ENCODE data around the gene CREB5. TPM values are rescaled to one million over a fixed set of nuclear protein-coding genes. Genes with fewer than 3 reads are reported as not detected.
A peak's percentile ranks its signal among the peaks of the same experiment; 100 is the strongest.

CREB5 gene
- total RNA-seq, 8 experiments from 2014 or later, result 3.9 to 36.6 (median 12.8) TPM

DNA sequence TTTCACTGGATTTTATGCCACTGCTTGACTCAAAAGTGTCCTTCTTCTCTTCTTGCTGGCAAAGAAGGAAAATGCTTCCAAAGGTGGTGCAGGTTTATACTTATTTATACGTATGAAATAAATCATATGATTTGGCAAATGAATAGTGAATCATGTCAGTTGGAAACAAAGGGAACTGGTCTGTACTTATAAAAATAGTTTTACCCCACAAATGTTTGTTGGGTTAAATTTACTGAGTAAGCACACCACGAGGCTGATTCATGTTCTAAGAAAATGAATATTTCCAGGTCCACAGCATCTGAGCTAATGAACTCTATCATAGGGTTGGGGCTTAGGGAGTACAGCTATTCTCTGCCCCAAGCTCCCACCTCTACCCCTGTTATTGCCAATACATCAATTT, 313.6 kb downstream of the CREB5 start:
- WGBS, 10 experiments, result 32 to 100% (median 88%) methylated on average over 1 to 2 of the region's 2 CpGs; no CpG with 5 or more reads in 1 of the 10 experiments
- no peak for ATAC-seq (replicated peaks in 6 of 8)
- in situ Hi-C loops (cut with MboI; ENCODE audit: low pct_unique_long_range_greater_than_20kb in 2 of 9, low sequenced_read_pairs in 9 of 9, unreplicated experiment in 9 of 9), result no loop called here
- H3K4me1 ChIP-seq (replicated peaks in 1 of 2), result peaks cover 31 to 52% of the 10 kb centered on the region in 2 donors
- no peak overlapping the region for H3K27ac ChIP-seq
- H3K4me3 ChIP-seq, result no peak overlapping the region

DNA sequence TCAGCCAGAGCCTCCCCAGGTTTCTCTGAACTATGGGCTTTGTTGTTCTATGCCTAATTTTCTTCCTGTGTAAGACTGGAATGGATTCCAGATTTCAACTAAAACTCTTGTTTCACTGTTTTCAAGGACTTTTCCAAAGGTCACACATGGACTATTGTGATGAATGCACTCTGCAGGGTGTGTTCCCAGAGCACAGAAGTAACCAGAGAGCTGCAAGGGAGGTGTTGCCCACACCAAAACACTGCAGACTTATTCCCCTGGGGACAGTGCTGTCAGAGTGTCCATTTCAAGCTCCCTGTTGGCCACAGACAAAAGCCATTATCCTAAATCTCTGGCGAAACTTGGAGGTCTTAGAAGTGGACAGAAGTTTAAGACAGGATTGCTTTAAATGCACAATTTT, 314.2 kb downstream of the CREB5 start:
- peak in 2 of 8 experiments; percentile 24 to 53 for ATAC-seq (replicated peaks in 6 of 8)
- Histone ChIP-seq H3K27ac (no peak overlapping the region), H3K4me3 (no peak overlapping the region), H3K4me1 (replicated peaks in 1 of 2) (peaks cover 32 to 51% of the 10 kb centered on the region in 2 donors)
- 0 to 50% (median 34%) methylated on average over 1 of the region's 1 CpG; no CpG with 5 or more reads in 6 of the 10 experiments for WGBS, 10 experiments
- in situ Hi-C loops (cut with MboI; ENCODE audit: low pct_unique_long_range_greater_than_20kb in 2 of 9, low sequenced_read_pairs in 9 of 9, unreplicated experiment in 9 of 9), result no loop called here

DNA sequence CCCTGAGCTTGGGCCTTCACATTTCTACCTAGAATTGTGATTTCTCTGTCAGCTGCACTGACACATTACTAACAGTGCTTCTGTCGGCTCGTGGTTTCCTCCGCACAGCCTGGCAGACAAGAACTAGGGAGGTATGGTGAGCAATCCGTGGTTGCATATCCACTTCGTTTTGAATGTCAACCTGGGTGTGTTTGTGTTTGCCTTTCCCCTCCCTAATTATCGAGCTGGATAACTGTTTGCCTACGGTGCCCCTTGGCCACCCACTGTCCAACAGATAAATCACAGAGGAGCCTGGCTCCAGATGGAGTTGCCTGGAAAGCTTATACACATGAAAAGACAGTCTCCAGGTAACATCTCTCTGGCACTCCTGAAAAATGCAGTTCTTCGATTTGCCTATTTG, 317.0 kb downstream of the CREB5 start:
- in situ Hi-C loops (cut with MboI; ENCODE audit: low pct_unique_long_range_greater_than_20kb in 2 of 9, low sequenced_read_pairs in 9 of 9, unreplicated experiment in 9 of 9), result no loop called here
- Histone ChIP-seq H3K4me1 (replicated peaks in 1 of 2) (peaks cover 36 to 38% of the 10 kb centered on the region in 2 donors), H3K4me3 (no peak overlapping the region), H3K27ac (no peak overlapping the region)
- whole genome bisulfite sequencing, 10 experiments, result 5 to 80% (median 45%) methylated on average over 1 to 8 of the region's 8 CpGs; no CpG with 5 or more reads in 1 of the 10 experiments
- peak; percentile 9 to 82 (median 38) for ATAC-seq (replicated peaks in 6 of 8)

DNA sequence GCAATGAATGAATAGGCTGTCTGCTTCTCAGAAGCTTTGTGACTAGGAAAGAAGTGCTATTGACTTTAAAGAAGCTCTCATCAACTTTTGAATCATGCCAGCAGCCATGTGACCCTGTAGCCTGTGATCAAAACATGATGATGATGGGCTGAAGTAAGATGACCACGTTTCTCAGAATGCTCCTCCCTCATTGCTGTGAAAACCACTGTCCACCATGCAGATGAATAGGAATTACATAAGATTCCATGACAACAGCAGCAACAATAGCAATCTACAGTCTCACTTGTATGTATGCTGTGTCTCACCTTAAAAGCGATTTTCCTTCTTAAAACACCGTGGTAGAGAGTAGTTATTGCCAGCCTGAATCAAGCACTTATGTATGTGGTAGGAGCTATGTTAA, 317.4 kb downstream of the CREB5 start:
- peak; percentile 52 to 78 (median 57) for ATAC-seq (replicated peaks in 6 of 8)
- 43 to 100% (median 62%) methylated on average over 1 to 3 of the region's 3 CpGs; no CpG with 5 or more reads in 1 of the 10 experiments for WGBS, 10 experiments
- in situ Hi-C loops (cut with MboI; ENCODE audit: low pct_unique_long_range_greater_than_20kb in 2 of 9, low sequenced_read_pairs in 9 of 9, unreplicated experiment in 9 of 9), result no loop called here
- Histone ChIP-seq H3K4me3 (no peak overlapping the region), H3K27ac (no peak overlapping the region), H3K4me1 (replicated peaks in 1 of 2) (peaks cover 36 to 38% of the 10 kb centered on the region in 2 donors)

DNA sequence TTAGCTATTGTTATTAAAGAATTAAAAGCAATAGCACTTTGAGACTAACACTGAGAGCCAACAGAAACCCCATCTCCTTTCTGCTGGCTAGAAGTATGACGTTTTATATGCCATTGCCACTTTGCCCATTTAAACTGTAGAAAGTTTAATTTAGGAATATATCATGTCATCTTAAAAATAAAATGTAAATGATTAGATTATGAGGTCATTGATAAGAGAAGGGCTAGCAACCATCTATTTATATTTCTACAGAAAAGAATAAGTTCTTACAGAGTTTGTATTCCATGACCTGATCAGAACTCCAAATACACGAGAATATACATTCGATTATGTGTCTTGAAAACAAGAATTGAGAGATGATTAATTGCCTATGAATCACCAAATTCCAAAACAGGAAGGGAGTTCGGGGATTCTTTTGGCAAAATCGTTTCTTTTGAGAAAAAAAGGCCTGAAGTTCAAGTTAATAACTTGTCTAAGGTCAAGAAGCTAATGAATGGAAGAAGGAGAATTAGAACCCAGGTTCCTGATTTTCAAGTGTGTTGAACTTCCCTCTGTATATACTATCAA, 318.9 kb downstream of the CREB5 start:
- in situ Hi-C loops (cut with MboI; ENCODE audit: low pct_unique_long_range_greater_than_20kb in 2 of 9, low sequenced_read_pairs in 9 of 9, unreplicated experiment in 9 of 9), result no loop called here
- Histone ChIP-seq H3K4me1 (replicated peaks in 1 of 2) (peaks cover 33 to 38% of the 10 kb centered on the region in 2 donors), H3K27ac (no peak overlapping the region), H3K4me3 (no peak overlapping the region)
- ATAC-seq (replicated peaks in 6 of 8), result no peak
- 20 to 100% (median 88%) methylated on average over 2 to 5 of the region's 5 CpGs for WGBS, 10 experiments

DNA sequence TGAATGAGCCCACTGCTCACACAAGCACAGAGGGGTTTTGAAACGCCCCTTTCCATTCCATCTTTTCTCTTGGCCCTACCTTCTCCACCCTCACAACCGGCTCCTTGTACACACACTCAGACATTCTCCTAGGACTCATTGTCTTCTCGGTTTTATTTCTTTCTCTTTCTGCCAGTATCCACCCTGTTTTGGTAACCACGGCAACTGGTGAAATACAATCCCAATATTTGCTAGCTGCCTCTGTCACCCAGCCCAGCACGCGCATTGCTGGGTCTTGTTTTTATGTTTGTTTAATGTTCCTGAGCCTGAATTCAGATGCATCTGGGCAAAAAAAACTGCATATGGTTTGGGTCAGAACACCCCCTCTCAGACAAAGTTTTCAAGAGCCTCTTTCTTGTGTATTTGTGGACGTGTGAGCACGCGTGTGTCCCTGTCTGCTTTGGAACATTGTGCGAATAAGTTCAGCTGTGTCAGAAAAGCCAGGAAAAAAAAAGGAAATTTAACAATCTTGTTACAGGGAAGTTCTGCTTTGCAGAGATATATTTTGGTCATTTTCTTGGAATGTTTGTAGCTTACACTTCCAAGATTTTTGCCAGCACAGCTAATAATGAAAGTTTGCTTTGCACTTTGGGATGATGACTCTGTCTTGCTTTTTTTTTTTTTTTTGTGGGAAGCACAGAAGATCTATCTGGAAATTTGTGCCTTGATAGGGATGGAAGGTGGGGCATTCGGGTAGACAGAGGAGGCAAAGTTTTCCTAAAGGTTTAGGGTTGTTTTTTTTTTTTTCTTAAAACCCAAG, 320.0 kb downstream of the CREB5 start:
- in situ Hi-C loops (cut with MboI; ENCODE audit: low pct_unique_long_range_greater_than_20kb in 2 of 9, low sequenced_read_pairs in 9 of 9, unreplicated experiment in 9 of 9), result no loop called here
- WGBS, 10 experiments, result 6 to 61% (median 46%) methylated on average over 3 to 11 of the region's 11 CpGs; no CpG with 5 or more reads in 1 of the 10 experiments
- ATAC-seq (replicated peaks in 6 of 8), result peak; percentile 56 to 85 (median 82)
- Histone ChIP-seq H3K27ac (no peak overlapping the region), H3K4me1 (replicated peaks in 1 of 2) (peaks cover 24 to 29% of the 10 kb centered on the region in 2 donors), H3K4me3 (no peak overlapping the region)

DNA sequence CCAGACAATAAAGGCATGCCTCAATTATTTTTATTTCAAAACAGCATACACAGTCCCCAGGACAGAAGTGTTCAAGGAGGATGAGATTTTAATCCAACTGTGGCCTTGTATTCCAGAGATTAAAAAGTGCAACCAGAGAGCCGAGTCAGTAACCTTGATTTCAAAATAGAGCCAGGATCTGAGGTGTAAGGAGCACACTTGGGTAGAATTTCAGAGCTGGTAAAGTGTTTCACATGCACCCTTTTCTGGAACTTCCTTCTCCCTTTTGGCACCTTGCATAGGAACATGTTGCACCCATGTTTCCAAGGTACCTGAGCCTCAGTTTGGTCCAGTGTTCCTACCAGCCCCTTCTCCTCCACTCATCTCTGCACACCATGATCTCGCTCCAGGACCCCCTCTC, 320.7 kb downstream of the CREB5 start:
- WGBS, 10 experiments, result 14 to 100% (median 75%) methylated on average over 1 to 2 of the region's 2 CpGs; no CpG with 5 or more reads in 3 of the 10 experiments
- Histone ChIP-seq H3K4me1 (replicated peaks in 1 of 2) (peaks cover 24 to 29% of the 10 kb centered on the region in 2 donors), H3K4me3 (no peak overlapping the region), H3K27ac (no peak overlapping the region)
- in situ Hi-C loops (cut with MboI; ENCODE audit: low pct_unique_long_range_greater_than_20kb in 2 of 9, low sequenced_read_pairs in 9 of 9, unreplicated experiment in 9 of 9), result no loop called here
- ATAC-seq (replicated peaks in 6 of 8), result no peak

DNA sequence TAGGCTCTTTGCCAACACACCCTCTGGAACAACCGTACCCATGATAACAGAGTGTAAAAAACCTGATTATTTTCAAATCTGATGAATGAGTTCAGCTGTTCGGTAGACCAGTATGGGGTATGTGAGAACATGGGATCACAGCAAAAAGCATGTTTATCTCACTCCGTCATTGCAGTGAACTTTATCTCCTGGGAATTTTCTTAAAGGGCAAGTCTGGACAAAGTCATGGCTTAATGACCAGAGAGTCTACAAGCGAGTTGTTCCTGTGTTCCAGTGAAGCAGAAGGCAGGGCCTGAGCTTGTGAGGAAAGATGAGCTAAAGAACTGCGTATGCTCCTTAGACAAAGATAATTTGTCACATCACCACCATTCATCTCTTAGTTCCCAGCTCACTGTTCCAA, 326.1 kb downstream of the CREB5 start:
- WGBS, 10 experiments, result 62 to 100% (median 93%) methylated on average over 1 to 5 of the region's 5 CpGs
- H3K4me1 ChIP-seq (replicated peaks in 1 of 2), result peaks cover 0 to 6% of the 10 kb centered on the region in 2 donors
- ATAC-seq (replicated peaks in 6 of 8), result no peak
- in situ Hi-C loops (cut with MboI; ENCODE audit: low pct_unique_long_range_greater_than_20kb in 2 of 9, low sequenced_read_pairs in 9 of 9, unreplicated experiment in 9 of 9), result no loop called here
- H3K27ac ChIP-seq, result no peak overlapping the region
- no peak overlapping the region for H3K4me3 ChIP-seq

DNA sequence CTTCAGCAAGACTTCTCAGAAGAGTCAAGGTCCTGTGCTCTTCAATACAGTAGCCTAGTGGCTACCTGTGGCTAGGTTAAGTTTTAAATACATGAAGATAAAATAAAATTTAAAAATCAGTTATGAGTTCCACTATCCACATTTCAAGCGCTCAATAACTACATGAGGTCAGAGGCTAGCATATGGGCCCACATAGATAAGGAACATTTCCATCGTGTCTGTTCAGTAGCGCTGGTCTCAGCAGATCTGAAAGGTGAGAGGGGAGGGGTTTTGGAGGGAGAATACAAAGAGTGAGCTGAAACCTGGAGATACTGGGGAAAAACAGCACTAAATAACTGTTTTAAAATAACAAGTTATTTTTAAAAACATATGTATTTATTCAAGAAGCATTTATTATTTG, 326.8 kb downstream of the CREB5 start:
- Histone ChIP-seq H3K4me3 (no peak overlapping the region), H3K4me1 (replicated peaks in 1 of 2) (peaks cover 0 to 6% of the 10 kb centered on the region in 2 donors), H3K27ac (no peak overlapping the region)
- no peak for ATAC-seq (replicated peaks in 6 of 8)
- WGBS, 10 experiments, result 76 to 100% (median 96%) methylated on average over 1 to 3 of the region's 3 CpGs; no CpG with 5 or more reads in 1 of the 10 experiments
- in situ Hi-C loops (cut with MboI; ENCODE audit: low pct_unique_long_range_greater_than_20kb in 2 of 9, low sequenced_read_pairs in 9 of 9, unreplicated experiment in 9 of 9), result no loop called here

DNA sequence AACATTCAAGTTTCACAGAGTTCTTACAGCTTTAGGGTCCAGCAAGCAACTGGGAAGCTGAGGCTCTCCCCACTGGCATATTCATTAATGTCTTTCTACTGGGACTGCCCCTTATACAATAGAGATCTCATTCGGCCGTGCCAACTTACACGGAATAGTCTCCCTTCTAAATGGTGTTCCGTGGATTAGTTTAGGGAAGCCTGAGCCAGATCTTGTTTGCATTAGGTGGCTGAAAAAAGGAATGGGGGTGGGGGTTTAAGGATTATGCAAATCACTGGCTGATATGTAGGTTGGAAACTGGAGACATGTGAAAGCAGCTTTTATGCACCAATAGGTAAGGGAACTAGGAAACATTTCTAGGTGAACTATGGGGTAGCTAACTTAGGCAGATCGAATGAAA, 327.5 kb downstream of the CREB5 start:
- no peak overlapping the region for H3K4me3 ChIP-seq
- peaks cover 0 to 6% of the 10 kb centered on the region in 2 donors for H3K4me1 ChIP-seq (replicated peaks in 1 of 2)
- peak in 1 of 8 experiments; percentile 26 for ATAC-seq (replicated peaks in 6 of 8)
- no peak overlapping the region for H3K27ac ChIP-seq
- WGBS, 10 experiments, result 40 to 87% (median 66%) methylated on average over 1 to 5 of the region's 5 CpGs; no CpG with 5 or more reads in 1 of the 10 experiments
- in situ Hi-C loops (cut with MboI; ENCODE audit: low pct_unique_long_range_greater_than_20kb in 2 of 9, low sequenced_read_pairs in 9 of 9, unreplicated experiment in 9 of 9), result no loop called here

DNA sequence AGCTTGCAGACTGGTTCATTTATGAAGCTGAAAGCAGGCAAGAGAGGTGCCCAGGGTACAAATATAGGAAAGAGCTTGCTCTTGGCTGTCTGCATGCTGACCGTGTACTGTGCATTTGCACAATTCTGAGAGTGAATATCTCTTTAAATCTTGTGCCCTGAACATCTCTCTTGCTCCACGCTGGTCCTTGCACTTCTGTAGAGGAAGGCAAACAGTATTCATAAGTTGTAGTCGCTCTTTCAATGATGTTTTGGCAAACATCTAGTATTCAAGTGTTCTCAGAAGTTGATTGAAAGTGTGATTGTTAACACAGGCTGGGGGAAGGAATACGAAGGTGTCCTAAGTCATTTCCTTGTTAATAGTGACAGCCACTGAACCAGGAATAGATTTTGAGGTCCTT, 332.6 kb downstream of the CREB5 start:
- Histone ChIP-seq H3K4me1 (replicated peaks in 1 of 2) (peaks cover 19 to 29% of the 10 kb centered on the region in 2 donors), H3K27ac (no peak overlapping the region), H3K4me3 (no peak overlapping the region)
- WGBS, 10 experiments, result 61 to 88% (median 81%) methylated on average over 2 to 4 of the region's 4 CpGs; no CpG with 5 or more reads in 4 of the 10 experiments
- no peak for ATAC-seq (replicated peaks in 6 of 8)
- in situ Hi-C loops (cut with MboI; ENCODE audit: low pct_unique_long_range_greater_than_20kb in 2 of 9, low sequenced_read_pairs in 9 of 9, unreplicated experiment in 9 of 9), result no loop called here

DNA sequence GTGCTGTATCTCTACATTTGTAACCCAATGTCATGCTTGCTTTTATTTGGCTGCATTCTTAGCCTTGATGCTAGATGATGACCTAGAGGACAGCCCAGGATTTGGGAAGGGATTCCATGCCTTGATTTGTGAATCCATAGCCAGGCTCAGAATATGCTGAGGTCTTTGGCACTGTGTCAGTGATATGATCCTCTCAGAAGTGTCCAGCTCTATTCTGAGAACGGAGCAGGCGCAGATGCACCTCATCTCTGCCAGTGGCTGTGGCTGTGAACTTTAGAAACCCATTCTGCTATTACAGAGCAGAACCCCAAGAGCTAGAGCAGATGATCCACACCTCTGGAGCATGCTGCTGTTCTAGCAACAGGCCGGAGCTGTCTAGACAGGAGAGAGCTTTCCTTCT, 333.0 kb downstream of the CREB5 start:
- in situ Hi-C loops (cut with MboI; ENCODE audit: low pct_unique_long_range_greater_than_20kb in 2 of 9, low sequenced_read_pairs in 9 of 9, unreplicated experiment in 9 of 9), result no loop called here
- Histone ChIP-seq H3K4me3 (no peak overlapping the region), H3K4me1 (replicated peaks in 1 of 2) (peaks cover 19 to 29% of the 10 kb centered on the region in 2 donors), H3K27ac (no peak overlapping the region)
- no peak for ATAC-seq (replicated peaks in 6 of 8)
- 60 to 100% (median 74%) methylated on average over 1 to 3 of the region's 3 CpGs; no CpG with 5 or more reads in 6 of the 10 experiments for WGBS, 10 experiments

DNA sequence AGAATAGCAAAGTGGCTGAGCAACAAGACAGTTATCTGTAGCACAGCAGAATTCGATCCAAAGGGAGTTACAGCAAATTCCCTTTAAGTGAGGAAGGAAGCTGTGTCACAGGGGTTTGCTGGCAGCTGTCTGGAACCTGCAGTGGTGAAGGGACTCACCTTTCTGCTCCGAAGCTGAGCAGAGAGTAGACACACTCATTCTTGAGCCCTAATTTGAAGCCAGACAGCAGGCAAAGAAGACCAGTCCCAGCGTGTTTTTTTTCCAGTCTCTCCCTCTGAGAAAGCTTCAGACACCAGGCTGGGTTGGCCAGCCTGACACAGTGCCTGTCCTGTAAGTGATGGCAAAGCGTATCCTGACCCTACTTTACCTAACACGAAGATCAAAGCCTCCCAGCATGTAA, 335.1 kb downstream of the CREB5 start:
- no peak for ATAC-seq (replicated peaks in 6 of 8)
- Histone ChIP-seq H3K4me1 (replicated peaks in 1 of 2) (peaks cover 19 to 29% of the 10 kb centered on the region in 2 donors), H3K4me3 (no peak overlapping the region), H3K27ac (no peak overlapping the region)
- in situ Hi-C loops (cut with MboI; ENCODE audit: low pct_unique_long_range_greater_than_20kb in 2 of 9, low sequenced_read_pairs in 9 of 9, unreplicated experiment in 9 of 9), result no loop called here
- 0 to 100% (median 76%) methylated on average over 1 to 4 of the region's 5 CpGs; no CpG with 5 or more reads in 2 of the 10 experiments for WGBS, 10 experiments

Data from motor neuron (in vitro differentiated cells).